SU-DHL-6 (cell line): ENCODE data around the gene SHISA7.

Experiments
- EZH2phosphoT487 ChIP-seq: fragments of 200-600 bp; sonication (generic), shearing (Covaris generic); conservative IDR thresholded peaks from 2 replicates; pipeline ENCODE4 v1.6.1; 2018; ENCODE audit warnings: mild to moderate bottlenecking, antibody characterized with exemption, low read length, moderate library complexity, mixed read lengths
- TF ChIP-seq, protein P1 (sequence below): fragments of 200-600 bp; sonication (generic); IDR thresholded peaks from one replicate; pipeline ENCODE4 v1.5.1; 2017; ENCODE audit warnings: antibody characterized with exemption, mild to moderate bottlenecking, low read length, moderate library complexity; ENCODE audit not compliant: insufficient read depth, poor library complexity, severe bottlenecking

DNA sequence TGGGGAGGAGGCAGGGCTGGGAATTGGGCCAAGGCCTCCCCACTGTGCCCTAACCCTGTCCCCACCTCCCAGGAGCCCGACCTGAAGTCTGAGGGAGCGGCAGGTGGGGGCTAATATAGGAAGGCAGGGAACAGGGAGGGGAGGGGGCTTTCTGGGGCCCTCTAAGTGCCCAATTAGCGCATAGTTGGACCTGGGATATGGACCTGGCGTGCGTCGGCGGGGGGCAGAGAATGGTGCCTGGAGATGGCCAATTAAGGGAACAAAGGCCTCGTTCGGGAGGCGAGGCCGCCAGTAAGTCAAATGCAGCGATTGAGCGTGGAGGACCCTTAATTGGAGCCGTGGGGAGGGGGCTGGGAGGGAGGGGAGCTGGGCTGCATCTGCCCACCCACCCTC lies 21.6 kb upstream of the SHISA7 start, which contains the start of gene C19orf85:
- TF ChIP-seq, protein P1, sequence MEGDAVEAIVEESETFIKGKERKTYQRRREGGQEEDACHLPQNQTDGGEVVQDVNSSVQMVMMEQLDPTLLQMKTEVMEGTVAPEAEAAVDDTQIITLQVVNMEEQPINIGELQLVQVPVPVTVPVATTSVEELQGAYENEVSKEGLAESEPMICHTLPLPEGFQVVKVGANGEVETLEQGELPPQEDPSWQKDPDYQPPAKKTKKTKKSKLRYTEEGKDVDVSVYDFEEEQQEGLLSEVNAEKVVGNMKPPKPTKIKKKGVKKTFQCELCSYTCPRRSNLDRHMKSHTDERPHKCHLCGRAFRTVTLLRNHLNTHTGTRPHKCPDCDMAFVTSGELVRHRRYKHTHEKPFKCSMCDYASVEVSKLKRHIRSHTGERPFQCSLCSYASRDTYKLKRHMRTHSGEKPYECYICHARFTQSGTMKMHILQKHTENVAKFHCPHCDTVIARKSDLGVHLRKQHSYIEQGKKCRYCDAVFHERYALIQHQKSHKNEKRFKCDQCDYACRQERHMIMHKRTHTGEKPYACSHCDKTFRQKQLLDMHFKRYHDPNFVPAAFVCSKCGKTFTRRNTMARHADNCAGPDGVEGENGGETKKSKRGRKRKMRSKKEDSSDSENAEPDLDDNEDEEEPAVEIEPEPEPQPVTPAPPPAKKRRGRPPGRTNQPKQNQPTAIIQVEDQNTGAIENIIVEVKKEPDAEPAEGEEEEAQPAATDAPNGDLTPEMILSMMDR: no peak
- TF ChIP-seq EZH2phosphoT487: no peak
